GM23338 (cell line): ENCODE measurements around the gene NEMP1. TPM values are rescaled to one million over a fixed set of nuclear protein-coding genes. Genes with fewer than 3 reads are reported as not detected.
A peak's percentile ranks its signal among the peaks of the same experiment; 100 is the strongest.
"Not testable (repeated sequence)": the region's sequence is repeated elsewhere in the genome, so short reads cannot be mapped to it uniquely, and the experiment has no call there.

ENCODE experiments used
- ATAC-seq: fragments of 200-7000 bp; cut with Tn5 transposase; 3 replicates; pipeline ENCODE4 v1.9.1; 2020
- DNase-seq: peaks from one replicate; pipeline ENCODE4 v3.0.0-alpha.2; 2015; ENCODE audit warnings: low spot score
- H2AFZ ChIP-seq: fragments of 200-600 bp; sonication (generic); 2 replicates; pipeline ENCODE4 v1.8.0; 2016; ENCODE audit warnings: antibody characterized with exemption, mild to moderate bottlenecking, moderate library complexity
- H3F3A ChIP-seq: fragments of 200-600 bp; sonication (generic); replicated peaks from 2 replicates; pipeline ENCODE4 v1.8.0; 2017; ENCODE audit warnings: antibody characterized with exemption, mixed run types, low read depth
- H3K27ac ChIP-seq: fragments of 200-600 bp; sonication (generic); 2 replicates; pipeline ENCODE4 v1.6.1; 2016; ENCODE audit warnings: low read depth
- H3K27me3 ChIP-seq: fragments of 200-600 bp; sonication (generic); 2 replicates; pipeline ENCODE4 v1.8.0; 2016; ENCODE audit warnings: mild to moderate bottlenecking, mixed run types, moderate library complexity; ENCODE audit not compliant: insufficient read depth
- H3K36me3 ChIP-seq: fragments of 200-600 bp; sonication (generic); 2 replicates; pipeline ENCODE4 v1.8.0; 2016; ENCODE audit warnings: mild to moderate bottlenecking; ENCODE audit not compliant: insufficient read depth
- H3K4me1 ChIP-seq: fragments of 200-600 bp; sonication (generic); 2 replicates; pipeline ENCODE4 v1.8.0; 2016; ENCODE audit warnings: mild to moderate bottlenecking, moderate library complexity; ENCODE audit not compliant: insufficient read depth
- H3K4me2 ChIP-seq: fragments of 200-600 bp; sonication (generic); 2 replicates; pipeline ENCODE4 v1.7.1; 2017; ENCODE audit warnings: mixed run types
- H3K4me3 ChIP-seq: fragments of 200-600 bp; sonication (generic); 2 replicates; pipeline ENCODE4 v1.6.1; 2016; ENCODE audit warnings: mixed run types
- H3K79me2 ChIP-seq: fragments of 200-600 bp; sonication (generic); replicated peaks from 2 replicates; pipeline ENCODE4 v1.8.0; 2017; ENCODE audit warnings: mild to moderate bottlenecking; ENCODE audit not compliant: insufficient read depth
- H3K9me2 ChIP-seq: fragments of 200-600 bp; sonication (generic); 2 replicates; pipeline ENCODE4 v1.8.0; 2017; ENCODE audit not compliant: insufficient read depth
- H4K20me1 ChIP-seq: fragments of 200-600 bp; sonication (generic); replicated peaks from 2 replicates; pipeline ENCODE4 v1.8.0; 2017; ENCODE audit warnings: mild to moderate bottlenecking; ENCODE audit not compliant: insufficient read depth
- H3K27ac Mint-ChIP-seq: 2 replicates; pipeline ENCODE4 v1.8.0; 2020; ENCODE audit warnings: inconsistent platforms, mild to moderate bottlenecking, moderate library complexity, mixed read lengths
- H3K27me3 Mint-ChIP-seq: 3 replicates; pipeline ENCODE4 v1.8.0; 2022; ENCODE audit warnings: low read depth, mild to moderate bottlenecking, moderate library complexity, mixed read lengths, inconsistent platforms; ENCODE audit not compliant: insufficient read depth, poor library complexity
- H3K36me3 Mint-ChIP-seq: 3 replicates; pipeline ENCODE4 v1.8.0; 2021; ENCODE audit warnings: low read depth, mild to moderate bottlenecking, inconsistent platforms, moderate library complexity, mixed read lengths
- H3K4me1 Mint-ChIP-seq: 3 replicates; pipeline ENCODE4 v1.8.0; 2020; ENCODE audit warnings: mild to moderate bottlenecking, inconsistent platforms, mixed read lengths
- H3K4me3 Mint-ChIP-seq: 3 replicates; pipeline ENCODE4 v1.8.0; 2021; ENCODE audit warnings: moderate library complexity, mild to moderate bottlenecking, inconsistent platforms, mixed read lengths
- H3K9me3 Mint-ChIP-seq: 3 replicates; pipeline ENCODE4 v1.8.0; 2020; ENCODE audit warnings: moderate library complexity, mild to moderate bottlenecking, inconsistent platforms, mixed read lengths
- EZH2phosphoT487 ChIP-seq: fragments of 200-600 bp; sonication (generic); IDR thresholded peaks from one replicate; pipeline ENCODE4 v1.8.1; 2018; ENCODE audit warnings: antibody characterized with exemption; ENCODE audit not compliant: unreplicated experiment
- POLR2AphosphoS5 ChIP-seq: IDR thresholded peaks from 2 replicates; pipeline ENCODE4 v1.6.1; 2016; ENCODE audit warnings: antibody characterized with exemption, low read depth
- ZNF331 ChIP-seq: fragments of 250-450 bp; sonication (Bioruptor Pico); IDR thresholded peaks from 2 replicates; pipeline ENCODE4 v1.5.0; 2020; ENCODE audit warnings: low read depth, mild to moderate bottlenecking, moderate library complexity
- polyA plus RNA-seq: library from polyadenylated mRNA; unstranded; fragments of >200 nt; fragmentation: Nextera tagmentation; extraction: Ambion mirVana; gene quantifications from 2 replicates; pipeline ENCODE4 v1.2.1, GENCODE V29; 2016
- total RNA-seq: library from RNA; depleted of rRNA; stranded (reverse); fragments of >200 nt; shearing (Covaris generic); gene quantifications from 2 replicates; pipeline ENCODE4 v1.2.3, GENCODE V29; 2014
- TF ChIP-seq, protein P1 (sequence below), 2 experiments: fragments of 200-600 bp in 1 of 2; sonication (generic) in 1 of 2; conservative IDR thresholded peaks; 2 replicates each; pipeline versions ENCODE4 v1.5.1 to v1.6.1; 2016 to 2017; ENCODE audit warnings: antibody characterized with exemption in 2 of 2, low read depth in 2 of 2, mild to moderate bottlenecking in 2 of 2, moderate library complexity in 1 of 2
- TF ChIP-seq, protein P2 (sequence below): IDR thresholded peaks from 2 replicates; pipeline ENCODE4 v1.6.1; 2016; ENCODE audit warnings: antibody characterized with exemption
- TF ChIP-seq, protein P3 (sequence below): IDR thresholded peaks from one replicate; pipeline ENCODE4 v1.6.1; 2018; ENCODE audit warnings: antibody characterized with exemption; ENCODE audit not compliant: unreplicated experiment

The NEMP1 gene
- total and polyA plus RNA-seq, 2 experiments from 2014 or later: 11.9 to 35.0 TPM

DNA sequence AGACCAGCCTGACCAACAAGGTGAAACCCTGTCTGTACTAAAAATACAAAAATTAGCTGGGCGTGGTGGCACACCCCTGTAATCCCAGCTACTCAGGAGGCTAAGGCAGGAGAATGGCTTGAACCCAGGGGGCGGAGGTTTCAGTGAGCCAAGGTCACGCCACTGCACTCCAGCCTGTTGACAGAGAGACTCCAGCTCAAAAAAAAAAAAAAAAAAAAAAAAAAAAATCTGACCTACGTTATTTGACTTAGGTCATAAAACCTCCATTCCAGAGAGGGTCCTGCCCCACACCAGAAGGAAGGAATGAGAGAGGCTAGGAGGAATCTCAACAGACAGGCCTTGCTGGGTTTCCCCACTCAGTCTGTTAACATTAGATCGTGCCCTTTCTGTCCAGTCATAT is 60.2 kb downstream of the NEMP1 start:
- H2AFZ ChIP-seq: peak overlapping the region; percentile 25; the same call in 1 of the 2 replicates
- not testable (repeated sequence) for H3K27me3 ChIP-seq, ATAC-seq, H3K27ac Mint-ChIP-seq, DNase-seq, H3K4me2 ChIP-seq, H3K4me3 ChIP-seq, H4K20me1 ChIP-seq, H3F3A ChIP-seq, H3K36me3 ChIP-seq, H3K4me3 Mint-ChIP-seq, H3K9me2 ChIP-seq, H3K27me3 Mint-ChIP-seq, H3K4me1 ChIP-seq, H3K9me3 Mint-ChIP-seq, H3K36me3 Mint-ChIP-seq, H3K27ac ChIP-seq, H3K79me2 ChIP-seq
- H3K4me1 Mint-ChIP-seq: peaks cover 23% of the 10 kb centered on the region

DNA sequence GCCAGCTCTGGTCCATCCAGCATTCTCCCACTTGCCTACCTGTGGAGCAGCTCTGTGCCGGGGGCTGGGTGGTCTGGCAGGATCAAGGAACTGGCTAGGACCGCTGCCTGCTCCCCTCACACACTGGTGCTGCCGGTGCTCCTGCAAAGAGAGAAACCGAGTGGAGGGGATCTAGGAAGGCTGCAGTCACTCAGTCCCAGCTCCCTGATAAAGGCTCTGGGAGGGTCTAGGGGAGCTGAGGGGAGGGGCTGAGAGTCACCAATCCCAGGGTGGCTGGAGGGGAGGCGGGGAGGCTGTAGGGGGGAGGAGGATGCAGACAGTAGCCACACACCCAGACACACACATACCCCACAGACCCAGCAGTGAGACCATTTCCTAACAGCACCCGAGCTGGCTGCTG is 62.2 kb downstream of the NEMP1 start, which contains the start of gene TAC3:
TAC3 (minus strand) TSS at position 182 of the 400 bp plus-strand sequence. CDS start 732 bp downstream, outside the sequence.
- Histone ChIP-seq H3K27ac (no peak within 1 kb of the TSS), H3K79me2 (no peaks in the 10 kb centered on the region), H3K4me2 (peak within 1 kb of the TSS; percentile 71), H2AFZ (peak within 1 kb of the TSS; percentile 96), H4K20me1 (no peaks in the 10 kb centered on the region), H3K4me3 (peak within 1 kb of the TSS; percentile 41; the same call in 1 of the 2 replicates), H3K4me1 (peaks cover 15% of the 10 kb centered on the region; the same call in 1 of the 2 replicates), H3K27me3 (no peaks in the 10 kb centered on the region), H3F3A (no peaks in the 10 kb centered on the region), H3K36me3 (no peaks in the 10 kb centered on the region), H3K9me2 (no peaks in the 10 kb centered on the region)
- H3K4me3 Mint-ChIP-seq: peak within 1 kb of the TSS; percentile 58
- ATAC-seq: peak; percentile 94
- H3K27ac Mint-ChIP-seq: peak within 1 kb of the TSS; percentile 58; the same call in 1 of the 2 replicates
- H3K36me3 Mint-ChIP-seq: peaks cover 3% of the 10 kb centered on the region; the same call in 1 of the 3 replicates
- peaks cover 37% of the 10 kb centered on the region for H3K4me1 Mint-ChIP-seq
- TF ChIP-seq ZNF331 (CRISPR knock-in tag) (no peak), EZH2phosphoT487 (no peak), POLR2AphosphoS5 (peak; percentile 52)
- TF ChIP-seq, protein P1, sequence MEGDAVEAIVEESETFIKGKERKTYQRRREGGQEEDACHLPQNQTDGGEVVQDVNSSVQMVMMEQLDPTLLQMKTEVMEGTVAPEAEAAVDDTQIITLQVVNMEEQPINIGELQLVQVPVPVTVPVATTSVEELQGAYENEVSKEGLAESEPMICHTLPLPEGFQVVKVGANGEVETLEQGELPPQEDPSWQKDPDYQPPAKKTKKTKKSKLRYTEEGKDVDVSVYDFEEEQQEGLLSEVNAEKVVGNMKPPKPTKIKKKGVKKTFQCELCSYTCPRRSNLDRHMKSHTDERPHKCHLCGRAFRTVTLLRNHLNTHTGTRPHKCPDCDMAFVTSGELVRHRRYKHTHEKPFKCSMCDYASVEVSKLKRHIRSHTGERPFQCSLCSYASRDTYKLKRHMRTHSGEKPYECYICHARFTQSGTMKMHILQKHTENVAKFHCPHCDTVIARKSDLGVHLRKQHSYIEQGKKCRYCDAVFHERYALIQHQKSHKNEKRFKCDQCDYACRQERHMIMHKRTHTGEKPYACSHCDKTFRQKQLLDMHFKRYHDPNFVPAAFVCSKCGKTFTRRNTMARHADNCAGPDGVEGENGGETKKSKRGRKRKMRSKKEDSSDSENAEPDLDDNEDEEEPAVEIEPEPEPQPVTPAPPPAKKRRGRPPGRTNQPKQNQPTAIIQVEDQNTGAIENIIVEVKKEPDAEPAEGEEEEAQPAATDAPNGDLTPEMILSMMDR (conservative IDR thresholded peaks at IDR 0.05; ENCODE audit: low read depth in 2 of 2): no peak
- TF ChIP-seq, protein P2, sequence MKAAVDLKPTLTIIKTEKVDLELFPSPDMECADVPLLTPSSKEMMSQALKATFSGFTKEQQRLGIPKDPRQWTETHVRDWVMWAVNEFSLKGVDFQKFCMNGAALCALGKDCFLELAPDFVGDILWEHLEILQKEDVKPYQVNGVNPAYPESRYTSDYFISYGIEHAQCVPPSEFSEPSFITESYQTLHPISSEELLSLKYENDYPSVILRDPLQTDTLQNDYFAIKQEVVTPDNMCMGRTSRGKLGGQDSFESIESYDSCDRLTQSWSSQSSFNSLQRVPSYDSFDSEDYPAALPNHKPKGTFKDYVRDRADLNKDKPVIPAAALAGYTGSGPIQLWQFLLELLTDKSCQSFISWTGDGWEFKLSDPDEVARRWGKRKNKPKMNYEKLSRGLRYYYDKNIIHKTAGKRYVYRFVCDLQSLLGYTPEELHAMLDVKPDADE: no peak
- TF ChIP-seq, protein P3, sequence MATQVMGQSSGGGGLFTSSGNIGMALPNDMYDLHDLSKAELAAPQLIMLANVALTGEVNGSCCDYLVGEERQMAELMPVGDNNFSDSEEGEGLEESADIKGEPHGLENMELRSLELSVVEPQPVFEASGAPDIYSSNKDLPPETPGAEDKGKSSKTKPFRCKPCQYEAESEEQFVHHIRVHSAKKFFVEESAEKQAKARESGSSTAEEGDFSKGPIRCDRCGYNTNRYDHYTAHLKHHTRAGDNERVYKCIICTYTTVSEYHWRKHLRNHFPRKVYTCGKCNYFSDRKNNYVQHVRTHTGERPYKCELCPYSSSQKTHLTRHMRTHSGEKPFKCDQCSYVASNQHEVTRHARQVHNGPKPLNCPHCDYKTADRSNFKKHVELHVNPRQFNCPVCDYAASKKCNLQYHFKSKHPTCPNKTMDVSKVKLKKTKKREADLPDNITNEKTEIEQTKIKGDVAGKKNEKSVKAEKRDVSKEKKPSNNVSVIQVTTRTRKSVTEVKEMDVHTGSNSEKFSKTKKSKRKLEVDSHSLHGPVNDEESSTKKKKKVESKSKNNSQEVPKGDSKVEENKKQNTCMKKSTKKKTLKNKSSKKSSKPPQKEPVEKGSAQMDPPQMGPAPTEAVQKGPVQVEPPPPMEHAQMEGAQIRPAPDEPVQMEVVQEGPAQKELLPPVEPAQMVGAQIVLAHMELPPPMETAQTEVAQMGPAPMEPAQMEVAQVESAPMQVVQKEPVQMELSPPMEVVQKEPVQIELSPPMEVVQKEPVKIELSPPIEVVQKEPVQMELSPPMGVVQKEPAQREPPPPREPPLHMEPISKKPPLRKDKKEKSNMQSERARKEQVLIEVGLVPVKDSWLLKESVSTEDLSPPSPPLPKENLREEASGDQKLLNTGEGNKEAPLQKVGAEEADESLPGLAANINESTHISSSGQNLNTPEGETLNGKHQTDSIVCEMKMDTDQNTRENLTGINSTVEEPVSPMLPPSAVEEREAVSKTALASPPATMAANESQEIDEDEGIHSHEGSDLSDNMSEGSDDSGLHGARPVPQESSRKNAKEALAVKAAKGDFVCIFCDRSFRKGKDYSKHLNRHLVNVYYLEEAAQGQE: no peak
- H3K9me3 Mint-ChIP-seq: no peaks in the 10 kb centered on the region
- DNase-seq: peak; percentile 69
- H3K27me3 Mint-ChIP-seq: peaks cover 5% of the 10 kb centered on the region
